ENCODE data around the gene ZNF581.

ZNF581 gene

GRCh38 chr19:55648585-55649267 lies 5.3 kb downstream of the ZNF581 start:
- DNase-seq (ENCODE audit: low spot score): no peak

- DNase-seq (ENCODE audit: low spot score): no peak
Measured at GRCh38 chr19:55649268-55650125, 6.0 kb downstream of the ZNF581 start.

GRCh38 chr19:55650126-55650557 lies 6.7 kb downstream of the ZNF581 start:
- DNase-seq (ENCODE audit: low spot score): no peak

GRCh38 chr19:55650602-55651230 lies 7.3 kb downstream of the ZNF581 start:
- no peak for DNase-seq (ENCODE audit: low spot score)

DNA sequence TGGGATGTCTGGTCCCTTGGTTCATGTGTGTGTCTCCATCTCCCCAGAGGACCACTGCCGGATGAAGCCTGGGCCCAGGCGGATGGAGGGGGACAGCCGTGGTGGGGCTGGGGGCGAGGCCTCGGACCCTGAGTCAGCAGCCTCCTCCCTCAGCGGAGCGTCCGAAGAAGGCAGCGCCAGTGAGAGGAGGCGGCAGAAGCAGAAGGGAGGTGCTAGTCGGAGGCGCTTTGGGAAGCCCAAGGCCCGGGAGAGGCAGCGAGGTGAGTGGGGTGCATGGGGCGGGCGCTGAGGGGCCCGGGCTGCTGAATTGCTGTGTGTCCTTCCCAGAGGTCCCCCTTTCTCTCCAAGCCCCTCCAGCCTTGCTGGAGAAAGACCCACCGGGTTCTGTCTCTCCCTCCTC lies 7.8 kb downstream of the ZNF581 start:
- no peak for DNase-seq (ENCODE audit: low spot score)

DNA sequence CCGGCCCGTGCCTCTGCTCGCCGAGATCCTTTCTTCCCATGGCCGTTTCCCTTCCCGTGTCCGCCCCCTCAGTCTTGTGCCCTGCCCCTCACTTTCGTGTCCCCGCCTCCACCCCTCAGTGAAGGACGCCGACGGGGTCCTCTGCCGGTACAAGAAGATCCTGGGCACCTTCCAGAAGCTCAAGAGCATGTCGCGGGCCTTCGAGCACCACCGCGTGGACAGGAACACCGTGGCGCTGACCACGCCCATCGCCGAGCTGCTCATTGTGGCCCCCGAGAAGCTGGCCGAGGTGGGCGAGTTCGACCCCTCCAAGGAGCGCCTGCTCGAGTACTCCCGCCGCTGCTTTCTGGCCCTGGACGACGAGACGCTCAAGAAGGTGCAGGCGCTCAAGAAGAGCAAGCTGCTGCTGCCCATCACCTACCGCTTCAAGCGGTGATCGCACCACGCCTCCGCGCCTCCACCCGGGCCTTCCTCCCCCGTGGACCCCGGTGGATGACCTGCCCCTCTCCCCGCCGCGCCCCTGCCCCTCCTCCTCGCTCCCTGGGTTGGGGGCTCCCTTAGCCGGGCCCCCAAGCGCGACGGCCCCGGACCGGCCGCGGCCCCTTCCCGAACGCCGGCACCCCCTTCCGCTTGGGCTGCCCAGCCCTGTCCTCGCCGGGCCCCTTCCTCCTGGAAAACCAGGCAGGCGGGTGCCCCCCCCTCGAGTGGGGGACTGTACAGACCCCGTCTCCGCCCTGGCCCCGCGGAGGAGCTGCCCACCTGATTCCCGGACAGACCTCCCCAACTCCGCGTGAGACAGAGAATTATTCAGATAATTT lies 9.1 kb downstream of the ZNF581 start:
- no peak for DNase-seq (ENCODE audit: low spot score)

DNA sequence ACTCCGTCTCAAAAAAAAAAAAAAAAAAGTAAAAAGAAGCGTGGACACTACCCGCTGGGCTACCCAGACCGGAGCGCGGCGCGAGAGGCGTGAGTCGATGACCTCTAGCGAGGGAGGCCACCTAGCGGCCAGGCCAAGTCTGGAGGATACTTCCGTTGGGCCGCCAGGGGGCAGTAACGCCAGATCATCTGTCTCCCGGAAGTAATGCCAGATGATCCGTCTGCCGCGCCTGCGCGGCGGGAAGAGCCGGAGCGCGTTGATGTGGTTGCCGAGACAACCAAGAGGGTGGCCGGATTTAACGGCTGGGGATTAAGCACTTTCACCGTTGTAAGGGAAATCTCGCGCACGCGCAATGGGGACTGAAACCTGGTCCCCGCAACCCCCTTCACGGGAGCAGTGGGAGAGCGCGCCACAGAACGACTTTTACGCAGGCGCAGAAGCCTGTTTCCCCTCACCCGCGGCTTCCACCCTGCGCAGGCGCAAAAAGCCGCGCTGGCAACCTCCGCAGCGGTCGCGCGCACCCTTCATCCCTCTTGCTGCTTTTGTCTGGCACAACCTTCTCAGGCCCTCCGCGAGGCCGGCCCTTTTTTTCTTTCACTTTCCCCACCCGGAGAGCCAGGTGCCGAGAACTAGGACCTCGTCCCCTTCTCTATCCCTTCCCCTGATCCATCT lies 10.3 kb downstream of the ZNF581 start:
- peak; percentile 99 for DNase-seq (ENCODE audit: low spot score)

- DNase-seq (ENCODE audit: low spot score): peak; percentile 93
Measured at GRCh38 chr19:55654323-55654867, 10.9 kb downstream of the ZNF581 start.

GRCh38 chr19:55654868-55655647 lies 11.6 kb downstream of the ZNF581 start, which contains the start of gene U2AF2:
TSS of gene U2AF2 (plus strand) at chr19:55655035. CDS start at chr19:55655105, 70 bp downstream.
- peak; percentile 95 for DNase-seq (ENCODE audit: low spot score)

GRCh38 chr19:55655648-55656040 lies 12.2 kb downstream of the ZNF581 start:
- DNase-seq (ENCODE audit: low spot score): no peak

DNA sequence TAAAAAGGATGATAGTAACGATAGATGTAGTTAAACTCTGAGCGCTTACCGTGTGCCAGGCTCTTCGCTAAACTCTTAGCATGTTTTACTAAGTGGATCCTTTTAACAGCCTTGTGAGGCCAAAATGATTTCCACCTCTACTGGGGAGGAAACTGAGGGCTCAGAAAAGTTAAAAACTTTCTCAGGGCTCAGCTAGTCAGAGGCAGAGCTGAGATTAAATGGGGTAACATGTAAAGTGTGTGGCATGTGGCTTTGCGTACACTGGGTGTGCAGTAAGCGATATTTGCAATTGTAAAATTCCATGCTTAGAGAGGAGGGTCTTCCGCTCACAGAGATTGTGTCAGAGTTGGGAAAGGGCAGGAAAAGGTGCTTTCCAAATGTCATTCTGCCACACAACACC lies 13.1 kb downstream of the ZNF581 start:
- no peak for DNase-seq (ENCODE audit: low spot score)

DNA sequence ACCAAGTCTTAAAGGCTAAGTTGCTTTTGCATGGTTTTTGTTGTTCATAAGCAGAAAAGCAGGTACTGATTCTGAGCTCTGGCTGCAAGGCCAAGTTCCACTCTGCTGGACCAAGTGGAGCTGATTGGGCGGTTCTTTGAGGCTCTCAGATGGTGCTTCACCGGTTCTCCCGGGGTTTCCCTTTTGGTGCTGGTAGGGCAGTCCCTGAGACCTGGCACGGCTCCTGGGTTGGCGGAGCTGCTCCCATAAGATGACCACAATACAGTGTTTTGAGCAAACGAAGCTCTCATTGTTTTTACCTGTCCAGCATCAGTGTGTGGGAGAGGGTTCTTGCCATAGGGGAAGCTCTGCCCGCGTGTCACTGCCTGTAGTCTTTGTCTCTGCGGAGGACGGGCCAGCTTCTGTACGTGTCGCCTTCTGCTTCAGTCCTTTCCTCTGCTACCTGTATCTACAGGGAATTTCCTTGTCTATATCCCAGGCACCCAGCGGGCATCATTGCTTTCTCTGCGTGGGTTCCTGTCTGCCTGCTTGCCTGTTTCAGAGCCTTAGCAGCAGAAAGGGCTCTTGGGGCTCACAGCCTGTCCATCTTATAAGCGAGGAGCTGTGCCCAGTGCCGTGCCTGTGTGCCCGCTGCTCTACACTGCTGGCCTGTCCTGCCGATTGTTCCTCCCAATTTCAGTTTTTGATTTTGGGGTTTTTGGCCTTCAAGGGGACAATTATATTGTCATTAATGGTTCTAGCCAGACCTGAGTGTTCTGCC lies 13.7 kb downstream of the ZNF581 start:
- DNase-seq (ENCODE audit: low spot score): no peak

DNA sequence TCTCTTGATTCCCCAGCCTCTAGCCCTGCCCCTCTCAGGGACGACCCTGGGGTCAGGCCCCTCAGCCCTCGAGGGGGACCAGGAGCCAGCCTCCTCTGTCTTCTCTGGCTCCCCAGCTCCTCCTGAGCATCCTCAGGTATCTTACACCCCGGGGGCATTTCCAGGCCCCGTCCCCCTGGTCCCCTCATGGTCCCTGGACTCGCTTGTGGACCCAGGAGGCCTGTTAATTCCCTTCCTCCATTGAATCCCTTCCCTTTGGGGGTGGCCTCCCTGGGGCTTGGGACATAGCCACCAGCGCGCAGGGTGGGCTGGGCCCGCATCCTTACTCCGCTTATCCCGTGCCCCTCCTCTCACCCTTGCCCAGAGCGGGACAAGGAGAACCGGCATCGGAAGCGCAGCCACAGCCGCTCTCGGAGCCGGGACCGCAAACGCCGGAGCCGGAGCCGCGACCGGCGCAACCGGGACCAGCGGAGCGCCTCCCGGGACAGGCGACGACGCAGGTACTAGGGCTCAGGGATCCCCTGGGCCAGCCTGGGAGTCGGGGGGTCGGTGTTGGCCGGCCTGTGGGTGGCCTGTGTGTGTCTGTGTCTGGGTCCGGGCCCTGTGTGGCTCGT lies 15.5 kb downstream of the ZNF581 start:
- DNase-seq (ENCODE audit: low spot score): no peak

- DNase-seq (ENCODE audit: low spot score): no peak
Measured at GRCh38 chr19:55659822-55660221, 16.4 kb downstream of the ZNF581 start.

- no peak for DNase-seq (ENCODE audit: low spot score)
Measured at GRCh38 chr19:55660404-55660803, 17.0 kb downstream of the ZNF581 start.

DNA sequence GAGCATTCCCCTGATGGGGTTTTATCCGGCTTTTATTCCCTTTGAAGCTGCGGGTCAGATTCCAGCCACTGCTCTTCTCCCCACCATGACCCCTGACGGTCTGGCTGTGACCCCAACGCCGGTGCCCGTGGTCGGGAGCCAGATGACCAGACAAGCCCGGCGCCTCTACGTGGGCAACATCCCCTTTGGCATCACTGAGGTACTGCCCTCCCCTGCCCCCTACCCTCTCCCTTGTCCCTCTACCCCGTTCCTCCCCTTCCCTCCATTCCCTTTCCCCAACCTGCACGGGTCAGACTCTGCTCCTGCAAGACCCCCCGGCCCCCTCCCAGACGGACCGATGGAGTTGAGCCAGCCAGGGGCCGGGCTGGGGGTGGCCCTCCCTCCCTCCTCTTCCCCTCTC lies 17.5 kb downstream of the ZNF581 start:
- no peak for DNase-seq (ENCODE audit: low spot score)

- no peak for DNase-seq (ENCODE audit: low spot score)
Measured at GRCh38 chr19:55661826-55662225, 18.4 kb downstream of the ZNF581 start.

GRCh38 chr19:55663846-55664536 lies 20.5 kb downstream of the ZNF581 start:
- DNase-seq (ENCODE audit: low spot score): no peak

Measured in hepatic stellate cell (primary cell).